ENCODE measurements around the gene S1PR1. TPM values are rescaled to one million over a fixed set of nuclear protein-coding genes. Genes with fewer than 3 reads are reported as not detected.

Gene S1PR1
- total and polyA plus RNA-seq, 2 donors from 2014 or later = 14.2 to 51.6 TPM

DNA sequence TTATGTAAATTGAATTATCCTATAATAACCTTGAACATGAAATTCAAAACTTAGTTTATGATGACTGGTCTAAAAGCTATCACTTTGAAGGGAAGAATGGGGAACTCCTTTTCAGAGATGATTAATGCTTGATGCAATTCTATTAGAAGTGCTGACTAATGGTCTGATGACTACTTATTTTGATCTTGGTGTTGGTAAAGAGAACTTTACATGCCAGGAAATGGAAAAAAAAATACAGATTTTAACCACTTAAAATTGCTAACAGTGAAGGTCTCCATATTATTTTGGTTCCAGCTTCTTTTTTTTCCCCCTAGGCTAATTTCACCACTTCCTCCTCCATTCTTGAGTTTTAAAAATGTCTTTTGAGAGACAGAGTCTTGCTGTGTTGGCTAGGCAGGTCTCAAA lies 22.9 kb downstream of the S1PR1 start:
- TF ChIP-seq, protein P1, sequence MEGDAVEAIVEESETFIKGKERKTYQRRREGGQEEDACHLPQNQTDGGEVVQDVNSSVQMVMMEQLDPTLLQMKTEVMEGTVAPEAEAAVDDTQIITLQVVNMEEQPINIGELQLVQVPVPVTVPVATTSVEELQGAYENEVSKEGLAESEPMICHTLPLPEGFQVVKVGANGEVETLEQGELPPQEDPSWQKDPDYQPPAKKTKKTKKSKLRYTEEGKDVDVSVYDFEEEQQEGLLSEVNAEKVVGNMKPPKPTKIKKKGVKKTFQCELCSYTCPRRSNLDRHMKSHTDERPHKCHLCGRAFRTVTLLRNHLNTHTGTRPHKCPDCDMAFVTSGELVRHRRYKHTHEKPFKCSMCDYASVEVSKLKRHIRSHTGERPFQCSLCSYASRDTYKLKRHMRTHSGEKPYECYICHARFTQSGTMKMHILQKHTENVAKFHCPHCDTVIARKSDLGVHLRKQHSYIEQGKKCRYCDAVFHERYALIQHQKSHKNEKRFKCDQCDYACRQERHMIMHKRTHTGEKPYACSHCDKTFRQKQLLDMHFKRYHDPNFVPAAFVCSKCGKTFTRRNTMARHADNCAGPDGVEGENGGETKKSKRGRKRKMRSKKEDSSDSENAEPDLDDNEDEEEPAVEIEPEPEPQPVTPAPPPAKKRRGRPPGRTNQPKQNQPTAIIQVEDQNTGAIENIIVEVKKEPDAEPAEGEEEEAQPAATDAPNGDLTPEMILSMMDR (IDR thresholded peaks at IDR 0.05; ENCODE audit: borderline replicate concordance, extremely low read depth, insufficient read depth) = no peak
- H3K9me3 ChIP-seq (ENCODE audit: control insufficient read depth in 2 of 3, insufficient read depth in 1 of 3, low read length in 3 of 3) = no peaks in the 10 kb centered on the region
- FAIRE-seq (no peak), DNase-seq (no peak)
- H3K36me3 ChIP-seq (ENCODE audit: control insufficient read depth in 2 of 3, insufficient read depth in 3 of 3, low read length in 3 of 3) = no peaks in the 10 kb centered on the region
- intact Hi-C loops (cut with DNase I) = no loop called here
- no peak overlapping the region for H3K27ac ChIP-seq (ENCODE audit: low read depth in 2 of 2, low read length in 2 of 2)
- H3K4me1 ChIP-seq (ENCODE audit: control insufficient read depth in 2 of 3, insufficient read depth in 2 of 3, low read depth in 1 of 3, low read length in 3 of 3) = peaks cover 0 to 3% (median 0%) of the 10 kb centered on the region in 3 donors
- no peak overlapping the region for H3K4me3 ChIP-seq (ENCODE audit: low read length in 3 of 3)
- H3K27me3 ChIP-seq (ENCODE audit: control insufficient read depth, insufficient read depth, low read length) = no peaks in the 10 kb centered on the region
- no peak overlapping the region for H3K9ac ChIP-seq (ENCODE audit: low read length in 3 of 3)

DNA sequence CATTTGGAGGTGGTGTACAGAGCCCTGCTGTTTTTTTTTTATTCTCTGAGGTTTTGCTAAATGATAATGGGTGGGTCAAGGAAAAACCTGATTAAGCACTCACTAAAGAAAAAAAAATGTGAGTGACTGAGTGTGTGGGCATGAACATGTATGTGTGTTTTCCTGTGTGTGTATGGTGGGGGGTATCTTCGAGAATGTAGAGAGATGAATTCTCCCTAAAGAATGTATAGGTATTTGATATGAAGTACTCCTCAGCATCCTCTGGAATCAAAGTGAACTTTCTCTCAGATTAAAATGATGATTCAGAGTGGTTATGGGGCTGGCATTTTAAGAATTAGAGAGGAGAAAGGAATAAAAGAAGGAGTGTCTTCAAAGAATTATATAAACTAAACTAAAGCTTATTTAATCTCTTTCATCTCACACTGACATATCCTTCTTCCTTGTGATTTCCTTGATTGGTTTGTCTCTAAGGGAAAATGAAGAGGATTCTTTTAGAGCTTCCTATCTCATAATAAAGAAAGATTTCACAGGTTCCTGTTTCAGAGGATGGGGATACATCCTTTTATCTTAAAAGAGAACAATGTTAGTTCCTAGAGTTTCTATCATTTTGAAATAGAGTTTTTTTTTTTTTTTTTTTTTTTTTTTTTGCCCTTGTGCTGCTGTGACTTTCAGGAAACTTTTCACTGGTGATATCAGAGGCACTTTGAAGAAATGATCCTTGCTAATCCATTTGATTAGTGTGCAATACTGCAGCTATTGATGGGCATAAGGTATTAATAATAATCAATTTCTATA lies 23.9 kb downstream of the S1PR1 start:
- intact Hi-C loops (cut with DNase I) = no loop called here
- TF ChIP-seq, protein P1 (IDR thresholded peaks at IDR 0.05; ENCODE audit: borderline replicate concordance, extremely low read depth, insufficient read depth) = no peak
- H3K9me3 ChIP-seq (ENCODE audit: control insufficient read depth in 2 of 3, insufficient read depth in 1 of 3, low read length in 3 of 3) = no peaks in the 10 kb centered on the region
- no peak overlapping the region for H3K4me3 ChIP-seq (ENCODE audit: low read length in 3 of 3)
- no peaks in the 10 kb centered on the region for H3K36me3 ChIP-seq (ENCODE audit: control insufficient read depth in 2 of 3, insufficient read depth in 3 of 3, low read length in 3 of 3)
- FAIRE-seq = no peak
- H3K4me1 ChIP-seq (ENCODE audit: control insufficient read depth in 2 of 3, insufficient read depth in 2 of 3, low read depth in 1 of 3, low read length in 3 of 3) = peaks cover 0 to 3% (median 0%) of the 10 kb centered on the region in 3 donors
- H3K27ac ChIP-seq (ENCODE audit: low read depth in 2 of 2, low read length in 2 of 2) = no peak overlapping the region
- H3K9ac ChIP-seq (ENCODE audit: low read length in 3 of 3) = no peak overlapping the region
- no peak for DNase-seq
- H3K27me3 ChIP-seq (ENCODE audit: control insufficient read depth, insufficient read depth, low read length) = no peaks in the 10 kb centered on the region

DNA sequence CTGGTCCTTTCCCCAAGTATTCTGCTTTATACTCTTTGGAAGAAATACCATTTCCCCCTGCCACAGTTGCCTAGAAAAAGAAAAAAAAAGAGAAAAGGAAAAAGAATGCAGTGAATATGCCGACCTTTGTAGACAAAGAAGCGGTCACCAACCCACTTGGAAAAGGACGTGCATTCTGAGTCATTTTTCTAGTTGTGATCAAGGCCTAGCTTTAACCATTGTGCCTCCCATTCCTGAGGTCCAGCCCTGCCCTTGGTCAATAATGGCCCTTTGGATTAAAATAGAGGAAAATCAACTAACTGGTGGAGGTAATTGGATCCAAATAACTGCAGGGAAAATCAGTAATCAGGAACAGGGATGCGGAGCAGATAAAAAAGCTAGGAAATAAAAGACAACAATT lies 24.8 kb downstream of the S1PR1 start:
- H3K27me3 ChIP-seq (ENCODE audit: control insufficient read depth, insufficient read depth, low read length) = no peaks in the 10 kb centered on the region
- intact Hi-C loops (cut with DNase I) = no loop called here
- H3K27ac ChIP-seq (ENCODE audit: low read depth in 2 of 2, low read length in 2 of 2) = no peak overlapping the region
- H3K4me1 ChIP-seq (ENCODE audit: control insufficient read depth in 2 of 3, insufficient read depth in 2 of 3, low read depth in 1 of 3, low read length in 3 of 3) = peaks cover 0 to 3% (median 0%) of the 10 kb centered on the region in 3 donors
- no peaks in the 10 kb centered on the region for H3K9me3 ChIP-seq (ENCODE audit: control insufficient read depth in 2 of 3, insufficient read depth in 1 of 3, low read length in 3 of 3)
- DNase-seq = no peak
- FAIRE-seq = no peak
- no peak overlapping the region for H3K9ac ChIP-seq (ENCODE audit: low read length in 3 of 3)
- H3K4me3 ChIP-seq (ENCODE audit: low read length in 3 of 3) = no peak overlapping the region
- no peaks in the 10 kb centered on the region for H3K36me3 ChIP-seq (ENCODE audit: control insufficient read depth in 2 of 3, insufficient read depth in 3 of 3, low read length in 3 of 3)
- TF ChIP-seq, protein P1 (IDR thresholded peaks at IDR 0.05; ENCODE audit: borderline replicate concordance, extremely low read depth, insufficient read depth) = no peak

Measured in kidney (tissue), 14 donors.